K562 (cell line): Measurements from ENCODE around the gene FOXP3. TPM values are rescaled to one million over a fixed set of nuclear protein-coding genes. Genes with fewer than 3 reads are reported as not detected.
A peak's percentile ranks its signal among the peaks of the same experiment; 100 is the strongest.

Source experiments
- BCL6 ChIP-seq: fragments of 250-450 bp; sonication (Bioruptor Pico); IDR thresholded peaks from 2 replicates; pipeline ENCODE4 v1.4.0; 2020
- KDM5B ChIP-seq: fragments of 200-600 bp; sonication (generic); IDR thresholded peaks from 2 replicates; pipeline ENCODE4 v1.6.1; 2012; ENCODE audit warnings: low read depth, mild to moderate bottlenecking, moderate library complexity, low read length, control low read depth, inconsistent platforms; ENCODE audit not compliant: insufficient replicate concordance
- RBFOX2 ChIP-seq: fragments of 200-400 bp; formaldehyde crosslinking; IDR thresholded peaks from 2 replicates; pipeline ENCODE4 v1.6.1; 2017; ENCODE audit warnings: low read depth, mild to moderate bottlenecking, low read length, moderate library complexity
- ZNF165 ChIP-seq: fragments of 250-450 bp; sonication (Bioruptor Pico); IDR thresholded peaks from 2 replicates; pipeline ENCODE4 v1.4.0; 2020; ENCODE audit warnings: borderline replicate concordance
- polyA plus RNA-seq, 8 experiments: library from polyadenylated mRNA; depleted of rRNA in 4 of 8; stranded (reverse) in 5 of 8; unstranded in 3 of 8; fragments of >200 nt; fragmentation: Nextera tagmentation in 2 of 8; fragmentation: Illumina TruSeq in 1 of 8; extraction: Ambion mirVana in 2 of 8; extraction: Trizol in 1 of 8; gene quantifications; 2 replicates each; pipeline versions ENCODE4 v1.2.1 to v1.2.3, GENCODE V29; 2011 to 2014; ENCODE audit warnings: inconsistent platforms in 1 of 8, missing spikeins in 1 of 8
- total RNA-seq, 7 experiments: library from RNA; depleted of rRNA in 6 of 7; stranded (reverse); fragments of >200 nt in 6 of 7; fragmentation: Illumina TruSeq in 2 of 7; extraction: Trizol in 2 of 7; gene quantifications; 2 replicates each; pipeline versions ENCODE4 v1.2.1 to v1.2.3, GENCODE V29; 2011 to 2021; ENCODE audit warnings: low replicate concordance in 1 of 7
- TF ChIP-seq, protein P1 (sequence below): sonication (generic); formaldehyde crosslinking; IDR thresholded peaks from 2 replicates; pipeline ENCODE4 v1.8.0; 2023; ENCODE audit warnings: missing genetic modification reagents, mild to moderate bottlenecking, borderline replicate concordance

The FOXP3 gene
- total and polyA plus RNA-seq, 9 of the 15 experiments (the other 6 are each of a cell fraction or from before 2014, with no cell fraction given) = 0.04 to 0.24 (median 0.07) TPM; not detected in 4

DNA sequence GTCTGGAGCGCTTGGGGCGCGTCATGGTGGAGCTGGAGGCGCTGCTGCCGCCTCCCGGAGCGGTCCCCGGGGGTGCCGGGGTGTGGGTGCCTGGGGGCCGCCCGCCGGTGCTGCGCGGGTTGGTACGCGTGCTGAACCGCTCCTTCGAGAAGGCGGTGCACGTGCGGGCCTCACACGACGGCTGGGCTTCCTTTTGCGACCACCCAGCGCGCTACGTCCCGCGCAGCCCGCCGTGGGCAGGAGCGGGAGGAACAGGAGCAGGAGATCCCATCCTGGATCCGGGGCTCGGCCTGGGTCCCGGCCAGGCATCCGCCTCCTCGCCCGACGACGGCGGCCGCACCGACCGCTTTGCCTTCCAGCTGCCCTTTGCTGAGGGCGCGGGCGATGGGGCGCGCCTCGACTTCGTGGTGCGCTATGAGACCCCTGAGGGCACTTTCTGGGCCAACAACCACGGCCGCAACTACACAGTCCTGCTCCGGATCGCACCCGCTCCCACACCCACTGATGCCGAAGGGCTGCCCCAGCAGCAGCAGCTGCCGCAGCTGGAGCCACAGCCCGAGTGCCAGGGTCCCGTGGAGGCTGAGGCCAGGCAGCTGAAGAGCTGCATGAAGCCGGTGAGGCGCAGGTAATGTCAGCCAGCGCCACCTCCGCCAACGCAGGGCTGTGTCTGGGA lies 5.9 kb upstream of the FOXP3 start (continued):
- no peak for TF ChIP-seq ZNF165 (CRISPR knock-in tag)
- TF ChIP-seq, protein P1, sequence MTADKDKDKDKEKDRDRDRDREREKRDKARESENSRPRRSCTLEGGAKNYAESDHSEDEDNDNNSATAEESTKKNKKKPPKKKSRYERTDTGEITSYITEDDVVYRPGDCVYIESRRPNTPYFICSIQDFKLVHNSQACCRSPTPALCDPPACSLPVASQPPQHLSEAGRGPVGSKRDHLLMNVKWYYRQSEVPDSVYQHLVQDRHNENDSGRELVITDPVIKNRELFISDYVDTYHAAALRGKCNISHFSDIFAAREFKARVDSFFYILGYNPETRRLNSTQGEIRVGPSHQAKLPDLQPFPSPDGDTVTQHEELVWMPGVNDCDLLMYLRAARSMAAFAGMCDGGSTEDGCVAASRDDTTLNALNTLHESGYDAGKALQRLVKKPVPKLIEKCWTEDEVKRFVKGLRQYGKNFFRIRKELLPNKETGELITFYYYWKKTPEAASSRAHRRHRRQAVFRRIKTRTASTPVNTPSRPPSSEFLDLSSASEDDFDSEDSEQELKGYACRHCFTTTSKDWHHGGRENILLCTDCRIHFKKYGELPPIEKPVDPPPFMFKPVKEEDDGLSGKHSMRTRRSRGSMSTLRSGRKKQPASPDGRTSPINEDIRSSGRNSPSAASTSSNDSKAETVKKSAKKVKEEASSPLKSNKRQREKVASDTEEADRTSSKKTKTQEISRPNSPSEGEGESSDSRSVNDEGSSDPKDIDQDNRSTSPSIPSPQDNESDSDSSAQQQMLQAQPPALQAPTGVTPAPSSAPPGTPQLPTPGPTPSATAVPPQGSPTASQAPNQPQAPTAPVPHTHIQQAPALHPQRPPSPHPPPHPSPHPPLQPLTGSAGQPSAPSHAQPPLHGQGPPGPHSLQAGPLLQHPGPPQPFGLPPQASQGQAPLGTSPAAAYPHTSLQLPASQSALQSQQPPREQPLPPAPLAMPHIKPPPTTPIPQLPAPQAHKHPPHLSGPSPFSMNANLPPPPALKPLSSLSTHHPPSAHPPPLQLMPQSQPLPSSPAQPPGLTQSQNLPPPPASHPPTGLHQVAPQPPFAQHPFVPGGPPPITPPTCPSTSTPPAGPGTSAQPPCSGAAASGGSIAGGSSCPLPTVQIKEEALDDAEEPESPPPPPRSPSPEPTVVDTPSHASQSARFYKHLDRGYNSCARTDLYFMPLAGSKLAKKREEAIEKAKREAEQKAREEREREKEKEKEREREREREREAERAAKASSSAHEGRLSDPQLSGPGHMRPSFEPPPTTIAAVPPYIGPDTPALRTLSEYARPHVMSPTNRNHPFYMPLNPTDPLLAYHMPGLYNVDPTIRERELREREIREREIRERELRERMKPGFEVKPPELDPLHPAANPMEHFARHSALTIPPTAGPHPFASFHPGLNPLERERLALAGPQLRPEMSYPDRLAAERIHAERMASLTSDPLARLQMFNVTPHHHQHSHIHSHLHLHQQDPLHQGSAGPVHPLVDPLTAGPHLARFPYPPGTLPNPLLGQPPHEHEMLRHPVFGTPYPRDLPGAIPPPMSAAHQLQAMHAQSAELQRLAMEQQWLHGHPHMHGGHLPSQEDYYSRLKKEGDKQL (CRISPR knock-in tag) = no peak
- no peak for TF ChIP-seq BCL6 (CRISPR knock-in tag)
- TF ChIP-seq KDM5B = peak; percentile 4
- peak; percentile 71 for TF ChIP-seq RBFOX2
